Neural cell (in vitro differentiated cells): Measurements from ENCODE around the gene MRTFB.

Source experiments
- EP300 ChIP-seq: fragments of 450-650 bp; conservative IDR thresholded peaks from 2 replicates; pipeline ENCODE4 v1.6.1; 2014; ENCODE audit warnings: antibody characterized with exemption, mild to moderate bottlenecking, moderate library complexity; ENCODE audit not compliant: poor library complexity, severe bottlenecking
- EZH2 ChIP-seq: fragments of 200-600, 300-800 bp; shearing (Covaris generic), sonication (generic); IDR thresholded peaks from 2 replicates; pipeline ENCODE4 v1.6.1; 2014; ENCODE audit warnings: antibody characterized with exemption, low read length, borderline replicate concordance, mild to moderate bottlenecking; ENCODE audit not compliant: insufficient read depth, poor library complexity, severe bottlenecking
- MXI1 ChIP-seq: fragments of 450-650 bp; conservative IDR thresholded peaks from 2 replicates; pipeline ENCODE4 v1.6.1; 2014; ENCODE audit warnings: antibody characterized with exemption, mild to moderate bottlenecking; ENCODE audit not compliant: poor library complexity, severe bottlenecking
- POLR2AphosphoS5 ChIP-seq: IDR thresholded peaks from 2 replicates; pipeline ENCODE4 v1.6.1; 2012
- REST ChIP-seq: IDR thresholded peaks from 2 replicates; pipeline ENCODE4 v1.6.1; 2012; ENCODE audit warnings: borderline replicate concordance
- SMC3 ChIP-seq: fragments of 450-650 bp; conservative IDR thresholded peaks from 2 replicates; pipeline ENCODE4 v1.6.1; 2014; ENCODE audit warnings: antibody characterized with exemption, mild to moderate bottlenecking, moderate library complexity; ENCODE audit not compliant: poor library complexity
- TAF1 ChIP-seq: IDR thresholded peaks from 2 replicates; pipeline ENCODE4 v1.6.1; 2012; ENCODE audit warnings: low read depth
- TF ChIP-seq, protein P1 (sequence below): fragments of 450-650 bp; IDR thresholded peaks from 2 replicates; pipeline ENCODE4 v1.5.1; 2014; ENCODE audit warnings: antibody characterized with exemption, mild to moderate bottlenecking, moderate library complexity; ENCODE audit not compliant: poor library complexity, severe bottlenecking

DNA sequence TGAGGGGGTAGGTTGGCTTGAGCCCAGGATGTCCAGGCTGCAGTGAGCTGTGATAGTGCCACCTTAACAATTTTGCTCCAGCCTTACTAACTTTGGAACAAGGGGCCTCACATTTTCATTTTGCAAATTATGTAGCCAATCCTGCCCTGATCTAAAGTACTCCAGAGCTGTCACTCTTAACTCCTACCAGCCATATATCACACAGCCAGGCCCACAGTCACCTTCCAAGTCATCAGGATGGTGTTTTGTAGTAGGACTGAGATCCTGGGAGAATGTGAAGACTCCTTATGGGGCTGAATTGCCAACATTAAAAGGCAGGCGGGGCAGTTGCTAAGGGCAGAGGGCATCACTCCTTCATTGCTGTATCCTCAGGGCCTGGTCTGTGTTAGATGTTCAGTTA is 243.0 kb downstream of the MRTFB start:
- TF ChIP-seq, protein P1, sequence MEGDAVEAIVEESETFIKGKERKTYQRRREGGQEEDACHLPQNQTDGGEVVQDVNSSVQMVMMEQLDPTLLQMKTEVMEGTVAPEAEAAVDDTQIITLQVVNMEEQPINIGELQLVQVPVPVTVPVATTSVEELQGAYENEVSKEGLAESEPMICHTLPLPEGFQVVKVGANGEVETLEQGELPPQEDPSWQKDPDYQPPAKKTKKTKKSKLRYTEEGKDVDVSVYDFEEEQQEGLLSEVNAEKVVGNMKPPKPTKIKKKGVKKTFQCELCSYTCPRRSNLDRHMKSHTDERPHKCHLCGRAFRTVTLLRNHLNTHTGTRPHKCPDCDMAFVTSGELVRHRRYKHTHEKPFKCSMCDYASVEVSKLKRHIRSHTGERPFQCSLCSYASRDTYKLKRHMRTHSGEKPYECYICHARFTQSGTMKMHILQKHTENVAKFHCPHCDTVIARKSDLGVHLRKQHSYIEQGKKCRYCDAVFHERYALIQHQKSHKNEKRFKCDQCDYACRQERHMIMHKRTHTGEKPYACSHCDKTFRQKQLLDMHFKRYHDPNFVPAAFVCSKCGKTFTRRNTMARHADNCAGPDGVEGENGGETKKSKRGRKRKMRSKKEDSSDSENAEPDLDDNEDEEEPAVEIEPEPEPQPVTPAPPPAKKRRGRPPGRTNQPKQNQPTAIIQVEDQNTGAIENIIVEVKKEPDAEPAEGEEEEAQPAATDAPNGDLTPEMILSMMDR = no peak
- TF ChIP-seq POLR2AphosphoS5 = no peak
- no peak for TF ChIP-seq EP300
- no peak for TF ChIP-seq EZH2
- no peak for TF ChIP-seq REST
- no peak for TF ChIP-seq SMC3
- TF ChIP-seq TAF1 = no peak
- TF ChIP-seq MXI1 = no peak
